ENCODE measurements around the gene CCDC12. TPM values are rescaled to one million over a fixed set of nuclear protein-coding genes. Genes with fewer than 3 reads are reported as not detected.

The CCDC12 gene
- total and polyA plus RNA-seq, 2 of the 13 experiments (the other 11 are each of a cell fraction or from before 2014, with no cell fraction given) = 30.1 to 49.5 TPM

- Histone ChIP-seq H3K9ac (ENCODE audit: insufficient read depth, low read depth, low read length) (no peak overlapping the region), H3K27ac (ENCODE audit: extremely low read length, insufficient read depth, low read length) (no peak overlapping the region), H4K20me1 (ENCODE audit: insufficient read depth, low read length) (peaks cover 28% of the 10 kb centered on the region), H3K4me1 (ENCODE audit: insufficient read depth, low read length) (peaks cover 14% of the 10 kb centered on the region), H3K36me3 (replicated peaks in 1 of 2; ENCODE audit: control insufficient read depth in 1 of 2, insufficient read depth in 2 of 2, low read length in 2 of 2) (peaks cover 41 to 75% of the 10 kb centered on the region in 2 experiments), H3K9me3 (ENCODE audit: low read length) (no peaks in the 10 kb centered on the region), H3K4me3 (replicated peaks in 1 of 3; ENCODE audit: insufficient read depth in 1 of 3, low read depth in 2 of 3, low read length in 3 of 3) (no peak overlapping the region), H3K79me2 (ENCODE audit: insufficient read depth, low read length) (peaks cover 19% of the 10 kb centered on the region), H2AFZ (ENCODE audit: low read length) (no peak overlapping the region), H3K27me3 (ENCODE audit: control insufficient read depth in 1 of 2, insufficient read depth in 2 of 2, low read length in 2 of 2) (no peaks in the 10 kb centered on the region), H3K4me2 (ENCODE audit: low read depth, low read length) (no peak overlapping the region)
- ChIA-PET CTCF (ENCODE audit: low intra/inter-chr PET ratio, low total read pairs) (no interaction called here), POLR2A (no interaction called here)
- no peak for FAIRE-seq
- DNase-seq (ENCODE audit: low spot score) = no peak
- no TSS peak for BruUV-seq (replicated peaks)
- WGBS (ENCODE audit: low lambda C conversion rate) = 90% methylated on average over 4 of the region's 6 CpGs
- TF ChIP-seq ZNF724P (CRISPR knock-in tag; IDR thresholded peaks at IDR 0.05; ENCODE audit: borderline replicate concordance) (no peak), RXRA (CRISPR knock-in tag; IDR thresholded peaks at IDR 0.05) (no peak), ZNF446 (CRISPR knock-in tag; IDR thresholded peaks at IDR 0.05) (no peak), MTA1 (CRISPR knock-in tag; IDR thresholded peaks at IDR 0.05; ENCODE audit: borderline replicate concordance) (no peak), ZNF468 (CRISPR knock-in tag; IDR thresholded peaks at IDR 0.05) (no peak), ZNF569 (CRISPR knock-in tag; IDR thresholded peaks at IDR 0.05; ENCODE audit: borderline replicate concordance) (no peak), ZIK1 (CRISPR knock-in tag; IDR thresholded peaks at IDR 0.05; ENCODE audit: borderline replicate concordance, low read depth) (no peak), ZNF841 (CRISPR knock-in tag; IDR thresholded peaks at IDR 0.05; ENCODE audit: borderline replicate concordance) (no peak), ZNF276 (CRISPR knock-in tag; IDR thresholded peaks at IDR 0.05; ENCODE audit: low read depth) (no peak), ARID3A (IDR thresholded peaks at IDR 0.05; ENCODE audit: low read depth, low read length) (no peak), RFX5 (IDR thresholded peaks at IDR 0.05; ENCODE audit: low read depth, low read length) (no peak), ZNF367 (CRISPR knock-in tag; IDR thresholded peaks at IDR 0.05; ENCODE audit: borderline replicate concordance) (no peak)
- intact Hi-C loops (cut with micrococcal nuclease; ENCODE audit: unreplicated experiment) (loop anchor here (10.0 kb wide), 1 partner anchor 48 kb away; the partner anchor contains the start of genes CCDC12 and NBEAL2), in situ Hi-C loops (cut with HindIII; ENCODE audit: extremely low pct_ligation_motif_present, low pct_unique_long_range_greater_than_20kb) (no loop called here)
- ATAC-seq = no peak
Observed at GRCh38 chr3:46926447-46926846, 50.1 kb downstream of the CCDC12 start.
